HepG2 (cell line): ENCODE data around the gene PLD4. TPM values are rescaled to one million over a fixed set of nuclear protein-coding genes. Genes with fewer than 3 reads are reported as not detected.

Experiments
- ATAC-seq: fragments of 200-7000 bp; cut with Tn5 transposase; 3 replicates; pipeline ENCODE4 v1.9.1; 2020; ENCODE audit warnings: mild to moderate bottlenecking, moderate library complexity
- BruUV-seq: library from RNA; stranded (reverse); fragments of 400-500 nt; replicated peaks from 2 replicates; lab custom pipeline; 2021; lab: Mats Ljungman, UMichigan
- CTCF ChIA-PET: fragments of 300-600 bp; formaldehyde crosslinking; extraction: SDS; loops from one replicate; lab custom pipeline; 2021; ENCODE audit warnings: low total read pairs, inconsistent platforms, low intra/inter-chr PET ratio; lab: Yijun Ruan, JAX
- POLR2A ChIA-PET: fragments of 350-600 bp; sonication (Branson Sonifier 250); formaldehyde crosslinking; loops from one replicate; lab custom pipeline; 2020; ENCODE audit warnings: antibody characterized with exemption, inconsistent platforms; lab: Yijun Ruan, JAX
- DNase-seq: peaks from one replicate; pipeline ENCODE4 v3.0.0-alpha.2; 2015; ENCODE audit warnings: low spot score
- FAIRE-seq: peaks from 3 replicates; lab custom pipeline; 2011; peaks lifted over from hg19 to GRCh38; lab: Jason Lieb, UNC
- H2AFZ ChIP-seq: one replicate; pipeline ENCODE4 v1.6.1; 2011; ENCODE audit warnings: low read length, inconsistent platforms
- H3K27ac ChIP-seq: fragments of 300-600 bp; 3 replicates; pipeline ENCODE4 v1.8.0; 2011; ENCODE audit warnings: mixed run types, mild to moderate bottlenecking, mixed read lengths, low read length, inconsistent platforms; ENCODE audit not compliant: insufficient read depth; ENCODE audit errors: extremely low read length
- H3K27me3 ChIP-seq, 2 experiments: fragments of 200-600 bp in 1 of 2; 2 replicates in 1 of 2; 3 replicates in 1 of 2; pipeline versions ENCODE4 v1.6.0 to v1.8.0; 2011; ENCODE audit warnings: low read length in 2 of 2, mild to moderate bottlenecking in 2 of 2, moderate library complexity in 2 of 2, inconsistent platforms in 1 of 2; ENCODE audit not compliant: insufficient read depth in 2 of 2, control insufficient read depth in 1 of 2
- H3K36me3 ChIP-seq, 2 experiments: fragments of 200-600 bp in 1 of 2; replicated peaks in 1 of 2; 2 replicates in 1 of 2; 3 replicates in 1 of 2; pipeline versions ENCODE4 v1.5.1 to v1.8.0; 2011; ENCODE audit warnings: low read length in 2 of 2, inconsistent platforms in 1 of 2; ENCODE audit not compliant: insufficient read depth in 2 of 2, control insufficient read depth in 1 of 2
- H3K4me1 ChIP-seq: 2 replicates; pipeline ENCODE4 v1.5.1; 2012; ENCODE audit warnings: low read length, inconsistent platforms; ENCODE audit not compliant: insufficient read depth
- H3K4me2 ChIP-seq: 2 replicates; pipeline ENCODE4 v1.6.0; 2011; ENCODE audit warnings: low read depth, low read length, inconsistent platforms
- H3K4me3 ChIP-seq, 3 experiments: fragments of 200-600 bp in 1 of 3; sonication (generic), shearing (Covaris generic) in 1 of 3; replicated peaks in 1 of 3; 2 replicates each; pipeline ENCODE4 v1.5.1; 2011 to 2016; ENCODE audit warnings: low read length in 3 of 3, inconsistent platforms in 2 of 3, low read depth in 2 of 3, mild to moderate bottlenecking in 2 of 3, control low read depth in 1 of 3, mixed read lengths in 1 of 3; ENCODE audit not compliant: insufficient read depth in 1 of 3
- H3K79me2 ChIP-seq: one replicate; pipeline ENCODE4 v1.6.1; 2011; ENCODE audit warnings: low read length, inconsistent platforms; ENCODE audit not compliant: insufficient read depth
- H3K9ac ChIP-seq: 2 replicates; pipeline ENCODE4 v1.6.0; 2011; ENCODE audit warnings: mild to moderate bottlenecking, low read depth, low read length, inconsistent platforms; ENCODE audit not compliant: insufficient read depth
- H3K9me3 ChIP-seq: 2 replicates; pipeline ENCODE4 v1.5.1; 2012; ENCODE audit warnings: mild to moderate bottlenecking, low read length
- H4K20me1 ChIP-seq: 2 replicates; pipeline ENCODE4 v1.6.0; 2011; ENCODE audit warnings: inconsistent platforms, mild to moderate bottlenecking, low read length, moderate library complexity; ENCODE audit not compliant: insufficient read depth
- CHD4 ChIP-seq: fragments of 200-600 bp; sonication (generic); IDR thresholded peaks from 2 replicates; pipeline ENCODE4 v1.7.0; 2017; ENCODE audit warnings: mild to moderate bottlenecking, low read length, borderline replicate concordance
- PHF8 ChIP-seq: sonication (generic); formaldehyde crosslinking; IDR thresholded peaks from 2 replicates; pipeline ENCODE4 v1.5.0; 2020; ENCODE audit warnings: missing genetic modification reagents
- PRDM15 ChIP-seq: sonication (generic); formaldehyde crosslinking; IDR thresholded peaks from 2 replicates; pipeline ENCODE4 v1.4.0; 2020; ENCODE audit warnings: missing genetic modification reagents
- RXRA ChIP-seq: sonication (generic); formaldehyde crosslinking; IDR thresholded peaks from 2 replicates; pipeline ENCODE4 v1.5.1; 2020; ENCODE audit warnings: missing genetic modification reagents
- TMF1 ChIP-seq: sonication (generic); formaldehyde crosslinking; IDR thresholded peaks from 2 replicates; pipeline ENCODE4 v1.8.1; 2022; ENCODE audit warnings: low read depth, missing genetic modification reagents
- TOPORS ChIP-seq: sonication (generic); formaldehyde crosslinking; IDR thresholded peaks from 2 replicates; pipeline ENCODE4 v1.8.0; 2023; ENCODE audit warnings: mild to moderate bottlenecking, missing genetic modification reagents
- ZNF143 ChIP-seq: sonication (generic); formaldehyde crosslinking; IDR thresholded peaks from 2 replicates; pipeline ENCODE4 v1.4.0; 2020; ENCODE audit warnings: missing genetic modification reagents
- ZNF678 ChIP-seq: sonication (generic); formaldehyde crosslinking; IDR thresholded peaks from 2 replicates; pipeline ENCODE4 v1.4.0; 2020; ENCODE audit warnings: mild to moderate bottlenecking, missing genetic modification reagents
- ZSCAN9 ChIP-seq: IDR thresholded peaks from 2 replicates; pipeline ENCODE4 v1.6.1; 2016; ENCODE audit warnings: borderline replicate concordance
- WGBS: methylation state at CpG from one replicate; pipeline ENCODE4 v1.1.6; 2017; ENCODE audit warnings: low lambda C conversion rate; 5-methylcytosine and 5-hydroxymethylcytosine counted together
- in situ Hi-C: cut with HindIII; loops from 2 replicates; pipeline ENCODE4 v1.10.0; 2017; ENCODE audit warnings: low pct_unique_long_range_greater_than_20kb; ENCODE audit not compliant: extremely low pct_ligation_motif_present
- intact Hi-C: fragments of 100-400 bp; cut with micrococcal nuclease; formaldehyde crosslinking; loops from one replicate; pipeline ENCODE4 v1.10.0; 2022; ENCODE audit not compliant: unreplicated experiment
- polyA plus RNA-seq, 8 experiments: library from polyadenylated mRNA; depleted of rRNA in 3 of 8; stranded (reverse) in 7 of 8; unstranded in 1 of 8; fragments of >200 nt; fragmentation: Illumina TruSeq in 4 of 8; extraction: Trizol in 4 of 8; gene quantifications; 2 replicates each; pipeline versions ENCODE4 v1.2.1 to v1.2.3, GENCODE V29; 2011 to 2016; ENCODE audit warnings: low read depth in 4 of 8, missing spikeins in 1 of 8, mixed read lengths in 1 of 8; ENCODE audit not compliant: insufficient read depth in 1 of 8
- total RNA-seq, 5 experiments: library from RNA; depleted of rRNA; stranded (reverse); fragments of >200 nt; fragmentation: Illumina TruSeq; extraction: Trizol; gene quantifications; 2 replicates each; pipeline ENCODE4 v1.2.3, GENCODE V29; 2016; ENCODE audit warnings: low read depth in 1 of 5
- TF ChIP-seq, protein P1 (sequence below): sonication (generic); formaldehyde crosslinking; IDR thresholded peaks from 2 replicates; pipeline ENCODE4 v1.4.0; 2020; ENCODE audit warnings: missing genetic modification reagents, mild to moderate bottlenecking, borderline replicate concordance
- TF ChIP-seq, protein P2 (sequence below): sonication (generic); formaldehyde crosslinking; IDR thresholded peaks from 2 replicates; pipeline ENCODE4 v1.9.0; 2021; ENCODE audit warnings: missing genetic modification reagents, borderline replicate concordance

Gene PLD4
- total and polyA plus RNA-seq, 2 of the 13 experiments (the other 11 are each of a cell fraction or from before 2014, with no cell fraction given) = not detected

DNA sequence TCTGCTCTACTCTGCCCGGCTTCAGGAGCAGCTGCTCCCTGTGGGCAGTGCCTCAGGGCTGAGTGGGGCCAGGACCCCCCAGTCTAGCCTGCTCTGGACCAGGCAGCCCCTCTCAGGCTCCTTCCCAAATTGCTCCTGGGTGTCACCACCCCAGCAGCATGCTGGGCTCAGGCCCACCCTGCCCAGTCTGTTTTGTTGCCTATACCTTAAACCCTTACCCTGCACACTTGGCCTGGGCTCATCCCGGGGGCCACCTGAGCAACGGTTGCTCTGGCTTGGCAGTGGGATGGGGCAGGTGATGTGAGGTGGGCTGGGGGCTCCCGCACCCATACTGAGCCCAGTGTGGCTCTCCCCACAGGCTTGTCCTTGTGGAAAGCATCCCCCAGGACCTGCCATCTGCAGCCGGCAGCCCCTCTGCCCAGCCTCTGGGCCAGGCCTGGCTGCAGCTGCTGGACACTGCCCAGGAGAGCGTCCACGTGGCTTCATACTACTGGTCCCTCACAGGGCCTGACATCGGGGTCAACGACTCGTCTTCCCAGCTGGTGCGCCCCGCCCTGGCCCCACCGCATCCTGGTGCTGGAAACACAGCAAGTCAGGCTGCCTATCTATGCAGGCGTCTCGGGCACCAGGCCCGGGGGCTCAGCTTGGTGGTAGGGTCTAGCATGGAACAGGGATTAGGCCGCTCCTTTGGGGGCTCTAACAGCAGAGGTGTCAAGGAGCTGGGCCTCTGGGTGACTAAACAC is 3.9 kb downstream of the PLD4 start:
- no peaks in the 10 kb centered on the region; the same call in 1 of the 2 replicates for H3K4me1 ChIP-seq
- no peak for TF ChIP-seq ZNF678 (CRISPR knock-in tag)
- TF ChIP-seq, protein P1, sequence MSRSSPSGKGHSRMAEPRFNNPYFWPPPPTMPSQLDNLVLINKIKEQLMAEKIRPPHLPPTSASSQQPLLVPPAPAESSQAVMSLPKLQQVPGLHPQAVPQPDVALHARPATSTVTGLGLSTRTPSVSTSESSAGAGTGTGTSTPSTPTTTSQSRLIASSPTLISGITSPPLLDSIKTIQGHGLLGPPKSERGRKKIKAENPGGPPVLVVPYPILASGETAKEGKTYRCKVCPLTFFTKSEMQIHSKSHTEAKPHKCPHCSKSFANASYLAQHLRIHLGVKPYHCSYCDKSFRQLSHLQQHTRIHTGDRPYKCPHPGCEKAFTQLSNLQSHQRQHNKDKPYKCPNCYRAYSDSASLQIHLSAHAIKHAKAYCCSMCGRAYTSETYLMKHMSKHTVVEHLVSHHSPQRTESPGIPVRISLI (CRISPR knock-in tag) = no peak
- no peak for TF ChIP-seq RXRA (CRISPR knock-in tag)
- TF ChIP-seq TMF1 = no peak
- TF ChIP-seq TOPORS (CRISPR knock-in tag) = no peak
- TF ChIP-seq ZNF143 (CRISPR knock-in tag) = no peak
- TF ChIP-seq ZSCAN9 (CRISPR knock-in tag) = no peak
- no peak for TF ChIP-seq CHD4
- TF ChIP-seq PHF8 = no peak
- TF ChIP-seq, protein P2, sequence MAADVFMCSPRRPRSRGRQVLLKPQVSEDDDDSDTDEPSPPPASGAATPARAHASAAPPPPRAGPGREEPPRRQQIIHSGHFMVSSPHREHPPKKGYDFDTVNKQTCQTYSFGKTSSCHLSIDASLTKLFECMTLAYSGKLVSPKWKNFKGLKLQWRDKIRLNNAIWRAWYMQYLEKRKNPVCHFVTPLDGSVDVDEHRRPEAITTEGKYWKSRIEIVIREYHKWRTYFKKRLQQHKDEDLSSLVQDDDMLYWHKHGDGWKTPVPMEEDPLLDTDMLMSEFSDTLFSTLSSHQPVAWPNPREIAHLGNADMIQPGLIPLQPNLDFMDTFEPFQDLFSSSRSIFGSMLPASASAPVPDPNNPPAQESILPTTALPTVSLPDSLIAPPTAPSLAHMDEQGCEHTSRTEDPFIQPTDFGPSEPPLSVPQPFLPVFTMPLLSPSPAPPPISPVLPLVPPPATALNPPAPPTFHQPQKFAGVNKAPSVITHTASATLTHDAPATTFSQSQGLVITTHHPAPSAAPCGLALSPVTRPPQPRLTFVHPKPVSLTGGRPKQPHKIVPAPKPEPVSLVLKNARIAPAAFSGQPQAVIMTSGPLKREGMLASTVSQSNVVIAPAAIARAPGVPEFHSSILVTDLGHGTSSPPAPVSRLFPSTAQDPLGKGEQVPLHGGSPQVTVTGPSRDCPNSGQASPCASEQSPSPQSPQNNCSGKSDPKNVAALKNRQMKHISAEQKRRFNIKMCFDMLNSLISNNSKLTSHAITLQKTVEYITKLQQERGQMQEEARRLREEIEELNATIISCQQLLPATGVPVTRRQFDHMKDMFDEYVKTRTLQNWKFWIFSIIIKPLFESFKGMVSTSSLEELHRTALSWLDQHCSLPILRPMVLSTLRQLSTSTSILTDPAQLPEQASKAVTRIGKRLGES = no peak
- TF ChIP-seq PRDM15 = no peak
- H3K4me2 ChIP-seq = no peak overlapping the region
- no peak overlapping the region for H3K4me3 ChIP-seq
- no peak for FAIRE-seq
- H3K9ac ChIP-seq = no peak overlapping the region
- no peak overlapping the region for H3K27ac ChIP-seq
- in situ Hi-C loops (no loop called here), intact Hi-C loops (no loop called here)
- POLR2A ChIA-PET = no interaction called here
- H3K27me3 ChIP-seq = peaks cover 28 to 75% of the 10 kb centered on the region in 2 experiments; a peak in 4 of 5 replicates
- no peak for ATAC-seq
- H3K9me3 ChIP-seq = no peaks in the 10 kb centered on the region
- WGBS = 10% methylated on average over 2 of the region's 17 CpGs
- no peak for DNase-seq
- no TSS peak for BruUV-seq
- CTCF ChIA-PET = no interaction called here
- H3K36me3 ChIP-seq = no peaks in the 10 kb centered on the region
- no peaks in the 10 kb centered on the region for H3K79me2 ChIP-seq
- H2AFZ ChIP-seq = no peak overlapping the region
- no peaks in the 10 kb centered on the region for H4K20me1 ChIP-seq
